Activated naive CD8-positive, alpha-beta T cell treated with anti-CD3 and anti-CD28 coated beads for 36 hours (primary cell): ENCODE measurements around the gene DPP10. TPM values are rescaled to one million over a fixed set of nuclear protein-coding genes. Genes with fewer than 3 reads are reported as not detected.

ENCODE experiments used
- DNase-seq: peaks from one replicate; pipeline ENCODE4 v3.0.0; 2021
- H3K27ac Mint-ChIP-seq: one replicate; pipeline ENCODE4 v1.8.0; 2022; ENCODE audit warnings: mild to moderate bottlenecking, moderate library complexity, mixed read lengths
- H3K27me3 Mint-ChIP-seq: one replicate; pipeline ENCODE4 v1.8.0; 2022; ENCODE audit warnings: mild to moderate bottlenecking, mixed read lengths
- H3K36me3 Mint-ChIP-seq: one replicate; pipeline ENCODE4 v1.8.0; 2021; ENCODE audit warnings: mild to moderate bottlenecking, mixed read lengths
- H3K4me1 Mint-ChIP-seq: one replicate; pipeline ENCODE4 v1.8.0; 2021; ENCODE audit warnings: mixed read lengths
- H3K4me3 Mint-ChIP-seq: one replicate; pipeline ENCODE4 v1.8.0; 2022; ENCODE audit warnings: mild to moderate bottlenecking, moderate library complexity, mixed read lengths
- H3K9me3 Mint-ChIP-seq: one replicate; pipeline ENCODE4 v1.8.0; 2022; ENCODE audit warnings: mixed read lengths
- total RNA-seq, 2 experiments: library from RNA; stranded (reverse); gene quantifications; one replicate each; pipeline ENCODE4 v1.2.3, GENCODE V29; 2021

DPP10 gene
- total RNA-seq, 2 experiments from 2014 or later: not detected

DNA sequence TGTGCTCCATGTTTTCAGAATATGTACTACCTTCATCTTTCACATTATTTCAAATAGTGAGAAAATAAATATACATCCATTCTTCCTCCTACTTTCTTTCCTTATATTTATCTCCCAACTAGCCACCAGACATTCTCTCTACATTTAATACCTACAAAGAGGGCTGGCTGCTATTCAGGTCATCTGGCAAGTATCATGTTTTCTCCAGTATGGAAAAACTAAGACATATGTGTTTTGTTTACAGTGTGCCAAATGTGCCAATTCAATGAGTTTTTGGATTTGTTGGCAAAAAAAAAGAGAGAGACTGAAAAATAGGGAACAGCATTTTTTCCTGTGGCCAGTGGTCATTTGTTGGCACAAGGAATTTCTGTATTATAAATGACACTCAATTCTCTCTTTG lies 1207.3 kb downstream of the DPP10 start:
- H3K4me1 Mint-ChIP-seq: no peaks in the 10 kb centered on the region
- H3K27me3 Mint-ChIP-seq: no peaks in the 10 kb centered on the region
- no peak overlapping the region for H3K4me3 Mint-ChIP-seq
- peaks cover 10% of the 10 kb centered on the region for H3K9me3 Mint-ChIP-seq
- no peak overlapping the region for H3K27ac Mint-ChIP-seq
- H3K36me3 Mint-ChIP-seq: no peaks in the 10 kb centered on the region
- no peak for DNase-seq

DNA sequence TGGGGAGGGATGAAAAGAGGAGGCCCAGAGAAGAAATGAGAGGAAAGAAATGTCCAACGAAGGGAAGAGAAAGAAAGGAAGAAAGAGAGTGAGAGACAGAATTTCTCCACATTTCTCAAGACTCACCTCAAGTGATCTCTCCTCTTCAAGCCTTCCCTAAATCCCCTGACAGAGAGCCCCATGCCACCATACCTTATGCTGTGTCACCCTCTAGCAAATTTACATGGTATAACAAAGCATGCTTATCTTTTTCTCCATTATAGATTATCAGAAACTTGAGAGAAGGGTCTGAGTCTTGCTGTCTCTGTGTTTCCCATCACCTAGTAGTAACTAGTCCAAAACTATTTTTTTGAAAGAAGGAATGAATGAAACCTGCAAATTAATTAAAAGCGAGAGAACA lies 1208.4 kb downstream of the DPP10 start:
- H3K9me3 Mint-ChIP-seq: peaks cover 8% of the 10 kb centered on the region
- no peaks in the 10 kb centered on the region for H3K27me3 Mint-ChIP-seq
- no peaks in the 10 kb centered on the region for H3K4me1 Mint-ChIP-seq
- no peaks in the 10 kb centered on the region for H3K36me3 Mint-ChIP-seq
- DNase-seq: no peak
- no peak overlapping the region for H3K4me3 Mint-ChIP-seq
- H3K27ac Mint-ChIP-seq: no peak overlapping the region

DNA sequence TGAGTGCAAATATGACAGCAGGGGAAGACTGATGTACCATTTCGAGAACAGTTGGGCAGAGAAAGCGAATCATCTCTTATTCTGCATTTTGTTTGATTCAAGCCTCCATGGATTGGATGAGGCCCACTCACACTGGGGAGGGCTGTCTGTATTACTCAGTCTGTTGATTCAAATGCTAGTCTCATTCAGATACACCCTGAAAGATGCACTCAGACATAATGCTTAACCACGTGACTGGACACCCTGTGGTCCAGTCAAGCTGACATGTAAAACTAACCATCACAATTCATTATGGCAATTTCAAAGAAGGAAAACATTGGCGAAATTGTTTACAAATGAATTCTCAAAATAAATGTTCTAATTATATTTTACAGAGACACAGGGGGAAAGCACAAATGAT lies 1210.2 kb downstream of the DPP10 start:
- H3K27ac Mint-ChIP-seq: no peak overlapping the region
- H3K27me3 Mint-ChIP-seq: no peaks in the 10 kb centered on the region
- no peak overlapping the region for H3K4me3 Mint-ChIP-seq
- DNase-seq: no peak
- peaks cover 8% of the 10 kb centered on the region for H3K9me3 Mint-ChIP-seq
- no peaks in the 10 kb centered on the region for H3K4me1 Mint-ChIP-seq
- H3K36me3 Mint-ChIP-seq: no peaks in the 10 kb centered on the region

DNA sequence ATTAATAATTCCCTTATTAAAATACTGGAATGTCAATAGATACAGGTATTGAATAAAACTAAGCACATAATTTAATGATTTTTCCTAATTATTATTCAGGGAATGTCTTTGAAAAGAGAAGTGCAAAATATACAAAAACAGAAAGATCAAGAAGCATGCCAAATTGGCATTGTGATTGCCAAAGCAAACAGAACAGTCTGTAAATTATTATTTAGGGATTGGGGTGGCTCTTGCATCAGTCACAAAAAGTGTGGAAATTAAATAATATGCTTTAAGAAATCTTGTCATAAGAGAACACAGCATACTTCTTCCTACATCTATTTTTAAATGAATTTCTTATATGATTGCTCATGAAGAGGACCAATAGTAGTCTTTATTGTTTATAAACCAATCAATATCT lies 1211.9 kb downstream of the DPP10 start:
- H3K9me3 Mint-ChIP-seq: peaks cover 8% of the 10 kb centered on the region
- no peaks in the 10 kb centered on the region for H3K27me3 Mint-ChIP-seq
- H3K4me3 Mint-ChIP-seq: no peak overlapping the region
- H3K27ac Mint-ChIP-seq: no peak overlapping the region
- no peaks in the 10 kb centered on the region for H3K36me3 Mint-ChIP-seq
- no peaks in the 10 kb centered on the region for H3K4me1 Mint-ChIP-seq
- no peak for DNase-seq

DNA sequence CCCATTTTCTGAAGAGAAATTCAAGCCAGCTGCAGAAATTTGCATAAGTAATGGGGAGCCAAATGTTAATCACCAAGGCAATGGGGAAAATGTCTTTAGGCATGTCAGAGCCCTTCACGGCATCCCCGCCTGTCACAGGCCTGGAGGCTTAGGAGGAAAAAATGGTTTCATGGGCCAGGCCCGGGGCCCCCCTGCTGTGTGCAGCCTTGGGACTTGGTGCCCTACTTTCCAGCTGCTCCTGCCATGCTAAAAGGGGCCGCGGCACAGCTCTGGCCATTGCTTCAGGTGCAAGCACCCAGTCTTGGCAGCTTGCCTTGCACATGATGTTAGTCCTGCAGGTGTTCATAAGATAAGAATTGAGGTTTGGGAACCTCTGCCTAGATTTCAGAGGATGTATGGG lies 1235.7 kb downstream of the DPP10 start:
- peaks cover 18% of the 10 kb centered on the region for H3K9me3 Mint-ChIP-seq
- no peaks in the 10 kb centered on the region for H3K36me3 Mint-ChIP-seq
- DNase-seq: no peak
- H3K27ac Mint-ChIP-seq: no peak overlapping the region
- H3K4me3 Mint-ChIP-seq: no peak overlapping the region
- no peaks in the 10 kb centered on the region for H3K4me1 Mint-ChIP-seq
- no peaks in the 10 kb centered on the region for H3K27me3 Mint-ChIP-seq

DNA sequence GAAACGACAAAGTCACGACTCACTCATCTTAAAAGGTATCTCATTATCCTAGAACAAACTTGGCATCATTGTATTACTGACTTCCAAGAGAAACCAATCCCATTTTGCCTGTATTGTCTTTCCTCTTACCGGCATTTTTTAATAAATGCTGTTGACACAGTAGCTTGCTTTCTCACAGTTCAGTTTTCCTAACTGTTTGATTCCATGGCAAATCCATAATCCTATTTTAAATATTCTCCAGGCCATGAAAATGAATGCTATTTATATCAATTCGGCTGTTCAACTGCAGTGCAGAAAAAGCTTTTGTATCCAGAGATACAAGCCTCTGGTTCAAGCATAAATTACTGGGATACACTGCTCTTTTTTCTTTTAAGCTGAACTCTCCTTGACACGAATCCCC lies 1241.9 kb downstream of the DPP10 start:
- H3K27me3 Mint-ChIP-seq: no peaks in the 10 kb centered on the region
- H3K36me3 Mint-ChIP-seq: no peaks in the 10 kb centered on the region
- H3K4me3 Mint-ChIP-seq: no peak overlapping the region
- H3K27ac Mint-ChIP-seq: no peak overlapping the region
- peaks cover 12% of the 10 kb centered on the region for H3K9me3 Mint-ChIP-seq
- DNase-seq: no peak
- no peaks in the 10 kb centered on the region for H3K4me1 Mint-ChIP-seq

DNA sequence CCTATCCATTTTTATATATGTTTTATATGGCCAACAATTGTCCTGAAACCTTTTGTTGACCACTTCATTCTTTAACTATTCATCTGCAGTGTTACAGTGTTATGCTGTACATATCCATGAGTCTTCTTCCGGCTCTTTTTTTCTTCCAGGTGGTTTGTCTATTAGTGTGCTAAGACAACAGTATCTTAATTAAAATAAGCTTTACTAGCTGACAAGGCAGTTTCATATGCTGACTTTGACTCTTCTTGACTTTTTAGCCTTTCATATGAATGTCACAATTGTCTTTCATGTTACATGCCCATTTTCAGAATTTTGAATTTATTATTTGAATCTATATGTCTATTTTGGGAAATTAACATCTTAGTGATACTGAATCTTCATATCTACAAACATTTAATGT lies 1249.0 kb downstream of the DPP10 start:
- H3K36me3 Mint-ChIP-seq: no peaks in the 10 kb centered on the region
- no peaks in the 10 kb centered on the region for H3K27me3 Mint-ChIP-seq
- H3K27ac Mint-ChIP-seq: no peak overlapping the region
- no peak for DNase-seq
- H3K4me1 Mint-ChIP-seq: no peaks in the 10 kb centered on the region
- H3K4me3 Mint-ChIP-seq: no peak overlapping the region
- peaks cover 11% of the 10 kb centered on the region for H3K9me3 Mint-ChIP-seq

DNA sequence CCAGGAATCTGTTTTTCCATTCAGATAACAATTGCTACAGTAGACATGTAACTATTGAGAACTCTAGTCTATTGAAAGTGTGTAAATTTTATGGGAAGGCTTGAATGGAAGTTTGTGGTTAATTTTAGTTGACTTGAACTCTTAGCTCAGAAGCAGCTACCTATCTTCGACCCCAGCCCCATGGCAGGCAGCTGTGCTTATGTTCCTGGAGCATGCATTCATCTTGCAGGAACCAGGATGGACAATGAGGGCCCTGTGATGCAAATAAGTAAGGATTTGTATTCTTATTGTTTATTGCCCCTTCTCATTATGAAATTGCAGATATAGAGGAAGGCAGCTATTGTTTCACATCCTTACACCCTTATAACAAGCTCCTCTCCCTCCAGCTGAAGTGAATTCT lies 1252.2 kb downstream of the DPP10 start:
- H3K9me3 Mint-ChIP-seq: peaks cover 8% of the 10 kb centered on the region
- H3K4me1 Mint-ChIP-seq: no peaks in the 10 kb centered on the region
- no peak overlapping the region for H3K27ac Mint-ChIP-seq
- H3K36me3 Mint-ChIP-seq: no peaks in the 10 kb centered on the region
- DNase-seq: no peak
- H3K27me3 Mint-ChIP-seq: no peaks in the 10 kb centered on the region
- H3K4me3 Mint-ChIP-seq: no peak overlapping the region

DNA sequence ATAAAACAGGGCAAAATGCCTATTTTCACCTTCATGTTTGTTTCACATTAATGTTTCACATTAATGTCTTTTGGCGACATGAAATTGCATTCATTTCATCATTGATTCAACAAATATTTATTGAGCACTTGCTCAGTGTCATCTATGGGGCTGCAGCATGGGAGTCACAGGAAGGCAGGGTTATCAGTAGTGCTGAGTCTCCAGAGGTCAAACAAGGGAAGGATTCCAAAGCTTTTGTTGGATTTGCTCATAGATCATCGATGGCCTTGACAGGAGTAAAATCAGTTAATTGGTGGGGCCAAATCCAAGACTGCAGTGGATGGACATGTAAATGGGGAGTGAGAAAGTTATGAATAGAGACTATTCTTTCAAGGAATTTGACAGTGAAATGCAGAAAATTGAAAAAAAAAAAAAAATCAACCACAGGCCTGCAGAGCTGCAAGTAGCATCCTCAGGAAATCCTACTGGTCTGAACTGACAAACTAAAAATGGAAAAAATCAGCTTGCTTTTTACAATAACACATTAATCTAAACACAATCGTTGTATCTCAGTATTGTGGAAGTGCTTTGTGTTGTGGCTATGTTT lies 1290.8 kb downstream of the DPP10 start:
- Mint-ChIP-seq H3K4me1 (no peaks in the 10 kb centered on the region), H3K27ac (no peak overlapping the region), H3K36me3 (no peaks in the 10 kb centered on the region), H3K9me3 (peaks cover 4% of the 10 kb centered on the region), H3K27me3 (no peaks in the 10 kb centered on the region), H3K4me3 (no peak overlapping the region)
- DNase-seq: no peak

DNA sequence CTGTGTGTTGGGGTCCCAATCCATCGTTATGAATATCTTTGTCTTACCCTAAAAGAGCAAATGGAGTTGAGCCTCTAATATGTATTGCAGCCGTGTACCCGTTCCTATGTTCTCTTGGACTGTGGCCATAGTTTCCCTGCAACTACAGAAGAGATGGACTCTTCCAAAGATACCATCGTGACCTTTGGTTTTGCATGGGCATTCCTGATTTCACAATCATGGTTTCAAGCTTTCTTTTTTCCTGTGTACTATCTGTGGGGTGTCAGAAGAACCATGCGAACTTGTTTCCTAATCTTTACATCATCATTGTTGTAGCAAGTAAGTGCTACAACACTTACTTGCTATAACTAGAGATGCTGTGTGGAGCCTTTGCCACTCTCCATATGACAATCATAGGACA lies 1295.7 kb downstream of the DPP10 start:
- no peak overlapping the region for H3K27ac Mint-ChIP-seq
- H3K27me3 Mint-ChIP-seq: no peaks in the 10 kb centered on the region
- peaks cover 6% of the 10 kb centered on the region for H3K9me3 Mint-ChIP-seq
- H3K4me1 Mint-ChIP-seq: no peaks in the 10 kb centered on the region
- no peaks in the 10 kb centered on the region for H3K36me3 Mint-ChIP-seq
- DNase-seq: no peak
- H3K4me3 Mint-ChIP-seq: no peak overlapping the region

DNA sequence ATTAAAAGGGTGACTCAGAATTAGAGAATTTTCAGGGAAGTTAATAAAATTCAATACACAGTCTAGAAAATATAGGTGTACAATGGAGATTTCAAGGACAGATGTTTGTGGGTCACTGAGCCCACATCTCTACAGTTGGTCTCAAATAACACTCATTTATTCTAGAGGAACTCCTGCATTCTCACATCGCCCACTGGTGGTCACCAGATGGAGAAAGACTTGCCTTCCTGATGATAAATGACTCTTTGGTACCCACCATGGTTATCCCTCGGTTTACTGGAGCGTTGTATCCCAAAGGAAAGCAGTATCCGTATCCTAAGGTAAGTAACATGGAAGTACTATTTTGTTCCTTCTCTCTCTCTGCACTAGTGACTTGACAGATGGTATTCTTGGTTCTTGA lies 1297.1 kb downstream of the DPP10 start:
- DNase-seq: no peak
- Mint-ChIP-seq H3K4me1 (no peaks in the 10 kb centered on the region), H3K27me3 (no peaks in the 10 kb centered on the region), H3K4me3 (no peak overlapping the region), H3K9me3 (peaks cover 4% of the 10 kb centered on the region), H3K27ac (no peak overlapping the region), H3K36me3 (no peaks in the 10 kb centered on the region)

DNA sequence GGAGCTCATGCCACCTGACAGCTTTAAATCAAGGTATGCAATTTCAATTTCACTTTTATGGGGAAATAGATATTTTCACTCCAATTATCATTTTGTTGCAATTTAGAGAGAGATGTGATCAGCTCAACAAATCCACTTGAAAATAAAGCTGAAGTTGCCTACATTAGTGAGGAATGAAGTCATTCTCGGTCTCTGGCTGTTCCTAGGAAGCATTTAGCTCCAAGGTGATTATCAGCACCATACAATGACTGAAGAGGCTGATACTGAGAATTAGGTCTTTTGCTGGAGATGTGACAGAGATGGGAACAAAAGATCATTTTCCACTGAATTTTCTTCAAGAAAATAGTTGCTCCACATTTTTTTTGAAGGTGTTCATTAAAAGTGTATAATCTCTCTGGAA lies 1303.7 kb downstream of the DPP10 start:
- H3K27me3 Mint-ChIP-seq: no peaks in the 10 kb centered on the region

DNA sequence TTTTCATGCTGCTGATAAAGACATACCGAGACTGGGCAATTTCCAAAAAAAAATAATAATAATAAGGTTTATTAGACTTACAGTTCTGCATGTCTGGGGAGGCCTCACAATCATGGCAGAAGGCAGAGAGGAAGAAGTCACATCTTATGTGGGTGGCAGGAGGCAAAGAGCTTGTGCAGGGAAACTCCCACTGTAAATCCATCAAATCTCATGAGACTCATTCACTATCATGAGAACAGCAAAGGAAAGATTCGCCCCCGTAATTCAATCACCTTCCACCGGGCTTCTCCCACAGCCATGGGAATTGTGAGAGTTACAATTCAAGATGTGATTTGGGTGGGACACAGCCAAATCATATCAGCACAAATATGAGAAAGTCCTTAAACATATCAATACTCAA lies 1314.8 kb downstream of the DPP10 start:
- H3K27me3 Mint-ChIP-seq: no peaks in the 10 kb centered on the region
- H3K9me3 Mint-ChIP-seq: peaks cover 4% of the 10 kb centered on the region
- H3K36me3 Mint-ChIP-seq: no peaks in the 10 kb centered on the region
- no peak for DNase-seq
- H3K4me3 Mint-ChIP-seq: no peak overlapping the region
- H3K4me1 Mint-ChIP-seq: no peaks in the 10 kb centered on the region
- no peak overlapping the region for H3K27ac Mint-ChIP-seq

More for the DNA sequence above, 1303.7 kb downstream of the DPP10 start:
- Mint-ChIP-seq H3K36me3 (no peaks in the 10 kb centered on the region), H3K4me1 (no peaks in the 10 kb centered on the region), H3K4me3 (no peak overlapping the region), H3K9me3 (peaks cover 4% of the 10 kb centered on the region), H3K27ac (no peak overlapping the region)
- DNase-seq: no peak

DNA sequence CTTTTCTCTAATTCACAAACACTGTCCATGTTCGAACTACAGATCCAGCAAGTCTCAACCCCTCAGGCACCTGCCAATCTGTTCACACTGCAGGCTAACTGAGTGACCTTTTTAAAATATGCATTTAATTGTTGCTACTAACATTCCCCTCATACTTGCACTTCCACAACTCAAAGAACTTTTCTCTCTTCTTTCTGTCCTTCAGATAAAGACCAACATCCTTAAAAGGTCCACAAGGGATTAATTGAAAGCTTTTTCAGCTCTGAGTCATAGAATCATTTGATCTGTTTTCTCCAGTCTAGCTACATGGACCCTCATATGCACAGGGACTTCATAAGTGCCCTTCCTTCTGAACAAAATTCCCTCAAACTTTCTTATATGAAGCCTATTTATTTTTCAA lies 1321.2 kb downstream of the DPP10 start:
- H3K4me3 Mint-ChIP-seq: no peak overlapping the region
- peaks cover 4% of the 10 kb centered on the region for H3K9me3 Mint-ChIP-seq
- no peak overlapping the region for H3K27ac Mint-ChIP-seq
- no peak for DNase-seq
- no peaks in the 10 kb centered on the region for H3K36me3 Mint-ChIP-seq
- no peaks in the 10 kb centered on the region for H3K27me3 Mint-ChIP-seq
- H3K4me1 Mint-ChIP-seq: no peaks in the 10 kb centered on the region

DNA sequence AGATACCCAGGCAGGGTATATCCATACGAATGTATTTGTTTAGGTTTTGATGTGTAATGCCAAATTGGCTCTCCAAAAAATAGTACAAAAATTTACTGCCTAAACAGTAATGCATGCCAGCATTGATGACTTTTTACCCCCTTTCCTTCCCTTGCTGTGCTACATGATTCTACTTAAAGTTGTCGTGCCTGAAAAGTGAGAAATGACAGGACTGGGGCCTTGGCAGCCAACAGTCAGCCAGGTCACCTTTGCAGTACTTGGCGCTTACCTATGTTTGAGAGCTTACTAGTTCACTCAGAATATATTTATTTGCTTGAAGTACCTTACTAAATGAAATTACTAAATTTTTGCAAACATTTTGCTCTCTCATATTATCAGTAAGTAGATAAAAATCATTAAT lies 1329.1 kb downstream of the DPP10 start:
- Mint-ChIP-seq H3K4me1 (no peaks in the 10 kb centered on the region), H3K27me3 (no peaks in the 10 kb centered on the region), H3K36me3 (no peaks in the 10 kb centered on the region), H3K9me3 (peaks cover 1% of the 10 kb centered on the region), H3K27ac (no peak overlapping the region), H3K4me3 (no peak overlapping the region)
- no peak for DNase-seq

DNA sequence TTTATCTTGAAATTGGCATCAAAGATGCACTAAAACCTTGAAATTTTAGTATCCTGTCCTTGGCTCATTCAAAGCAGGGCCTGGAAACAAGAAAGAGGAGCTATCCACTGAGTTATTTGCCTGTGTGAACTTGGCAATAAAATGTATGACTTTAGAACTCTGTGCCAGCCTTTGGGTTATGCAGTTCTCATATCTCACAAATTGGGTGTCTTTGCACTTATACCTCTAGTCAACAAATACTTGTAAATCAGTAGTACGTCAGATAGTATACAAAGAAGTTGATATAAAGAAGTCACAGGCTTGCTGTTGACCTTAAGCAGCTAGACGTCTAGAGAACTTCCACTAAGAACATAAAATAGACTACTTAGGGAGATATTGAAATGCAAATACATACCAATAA lies 1331.9 kb downstream of the DPP10 start:
- H3K36me3 Mint-ChIP-seq: no peaks in the 10 kb centered on the region
- H3K4me3 Mint-ChIP-seq: no peak overlapping the region
- H3K27me3 Mint-ChIP-seq: no peaks in the 10 kb centered on the region
- no peak for DNase-seq
- peaks cover 2% of the 10 kb centered on the region for H3K9me3 Mint-ChIP-seq
- no peaks in the 10 kb centered on the region for H3K4me1 Mint-ChIP-seq
- H3K27ac Mint-ChIP-seq: no peak overlapping the region
